ENCODE results near the gene RHOT2. TPM values are rescaled to one million over a fixed set of nuclear protein-coding genes. Genes with fewer than 3 reads are reported as not detected.

Gene RHOT2
- polyA plus RNA-seq, 1 experiment = 38.0 TPM

DNA sequence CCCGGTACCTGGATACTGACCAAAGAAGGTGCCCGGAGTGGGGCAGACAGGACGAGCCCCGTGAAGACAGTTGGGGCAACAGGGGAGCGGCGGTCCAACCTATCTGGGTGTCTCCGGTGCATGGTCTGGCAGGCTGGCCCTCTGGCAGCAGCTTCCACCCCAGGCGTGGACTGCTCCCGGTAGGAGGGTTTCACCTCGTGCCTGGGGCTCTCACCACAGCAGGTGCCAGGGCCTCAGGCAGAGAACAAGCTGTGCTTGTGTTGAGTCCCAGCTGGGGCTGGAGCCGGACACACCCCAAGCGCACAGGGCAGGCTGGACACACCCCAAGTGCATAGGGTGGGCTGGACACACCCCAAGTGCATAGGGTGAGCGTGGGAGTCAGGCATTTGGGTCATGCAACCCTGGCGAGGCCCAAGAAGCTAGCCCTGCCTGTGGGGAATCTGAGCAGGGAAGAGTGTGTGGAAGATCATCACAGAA is 39.2 kb downstream of the RHOT2 start:
- POLR2A ChIA-PET = interaction anchor here (0.6 to 1.1 kb wide), 2 partner anchors 17 to 46 kb away, joined by 3 read pairs; partner anchors contain the start of gene WDR24
- no peak overlapping the region for H3K4me3 ChIP-seq (ENCODE audit: low read depth, low read length)
- DNase-seq (ENCODE audit: low read depth, low spot score) = no peak
- H3K27ac ChIP-seq (ENCODE audit: low read depth, low read length) = no peak overlapping the region
- H3K9me3 ChIP-seq (ENCODE audit: control insufficient read depth, insufficient read depth, low read length) = no peaks in the 10 kb centered on the region; the same call in 1 of the 2 replicates
- CTCF ChIA-PET = interaction anchor here (1.6 kb wide), 1 partner anchor 9 kb away, joined by 3 read pairs; no protein-coding TSS in a partner anchor
- TF ChIP-seq, protein P1, sequence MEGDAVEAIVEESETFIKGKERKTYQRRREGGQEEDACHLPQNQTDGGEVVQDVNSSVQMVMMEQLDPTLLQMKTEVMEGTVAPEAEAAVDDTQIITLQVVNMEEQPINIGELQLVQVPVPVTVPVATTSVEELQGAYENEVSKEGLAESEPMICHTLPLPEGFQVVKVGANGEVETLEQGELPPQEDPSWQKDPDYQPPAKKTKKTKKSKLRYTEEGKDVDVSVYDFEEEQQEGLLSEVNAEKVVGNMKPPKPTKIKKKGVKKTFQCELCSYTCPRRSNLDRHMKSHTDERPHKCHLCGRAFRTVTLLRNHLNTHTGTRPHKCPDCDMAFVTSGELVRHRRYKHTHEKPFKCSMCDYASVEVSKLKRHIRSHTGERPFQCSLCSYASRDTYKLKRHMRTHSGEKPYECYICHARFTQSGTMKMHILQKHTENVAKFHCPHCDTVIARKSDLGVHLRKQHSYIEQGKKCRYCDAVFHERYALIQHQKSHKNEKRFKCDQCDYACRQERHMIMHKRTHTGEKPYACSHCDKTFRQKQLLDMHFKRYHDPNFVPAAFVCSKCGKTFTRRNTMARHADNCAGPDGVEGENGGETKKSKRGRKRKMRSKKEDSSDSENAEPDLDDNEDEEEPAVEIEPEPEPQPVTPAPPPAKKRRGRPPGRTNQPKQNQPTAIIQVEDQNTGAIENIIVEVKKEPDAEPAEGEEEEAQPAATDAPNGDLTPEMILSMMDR (IDR thresholded peaks at IDR 0.05; ENCODE audit: low read depth, low read length) = no peak
- H3K27me3 ChIP-seq (ENCODE audit: control insufficient read depth, insufficient read depth, low read length) = peaks cover 52% of the 10 kb centered on the region

DNA sequence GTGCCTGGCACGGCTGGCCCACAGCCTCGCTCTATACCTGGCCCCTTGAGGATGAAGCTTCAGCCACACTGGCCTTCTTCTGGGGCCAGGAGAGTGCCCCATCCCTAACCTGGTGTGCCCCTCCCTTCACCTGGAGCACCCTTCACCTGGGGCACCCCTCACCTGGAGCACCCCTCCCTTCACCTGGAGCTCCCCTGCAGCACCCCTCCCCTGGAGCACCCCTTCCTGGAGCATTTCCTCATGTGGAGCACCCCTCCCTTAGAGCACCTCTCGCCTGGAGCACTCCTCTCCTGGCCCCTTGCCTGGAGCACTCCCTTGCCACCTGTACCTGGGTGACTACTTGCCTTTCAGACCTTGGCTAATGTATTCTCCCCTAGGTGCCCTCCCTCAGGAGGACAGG is 40.1 kb downstream of the RHOT2 start:
- POLR2A ChIA-PET = no interaction called here
- DNase-seq (ENCODE audit: low read depth, low spot score) = no peak
- H3K9me3 ChIP-seq (ENCODE audit: control insufficient read depth, insufficient read depth, low read length) = no peaks in the 10 kb centered on the region; the same call in 1 of the 2 replicates
- TF ChIP-seq, protein P1 (IDR thresholded peaks at IDR 0.05; ENCODE audit: low read depth, low read length) = no peak
- CTCF ChIA-PET = no interaction called here
- H3K27me3 ChIP-seq (ENCODE audit: control insufficient read depth, insufficient read depth, low read length) = peaks cover 43% of the 10 kb centered on the region
- no peak overlapping the region for H3K27ac ChIP-seq (ENCODE audit: low read depth, low read length)
- no peak overlapping the region for H3K4me3 ChIP-seq (ENCODE audit: low read depth, low read length)

DNA sequence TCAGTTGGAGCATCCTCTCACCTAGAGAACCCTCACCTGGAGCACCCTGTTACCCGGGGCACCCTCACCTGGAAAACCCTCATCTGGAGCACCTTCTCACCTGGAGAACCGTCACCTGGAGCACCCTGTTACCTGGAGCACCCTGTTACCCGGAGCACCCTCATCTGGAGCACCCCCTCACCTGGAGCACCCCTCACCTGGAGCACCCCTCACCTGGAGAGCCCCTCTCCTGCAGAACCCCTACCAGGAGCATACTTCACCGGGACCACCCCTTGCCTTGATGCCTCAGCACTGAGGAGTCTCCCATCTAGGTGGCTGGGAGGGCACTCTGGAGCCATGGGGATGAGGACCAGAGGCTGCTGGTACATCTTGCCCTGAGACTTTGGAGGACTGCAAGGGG is 41.0 kb downstream of the RHOT2 start:
- ChIA-PET POLR2A (interaction anchor here (0.6 to 1.0 kb wide), 6 partner anchors 19 to 328 kb away, joined by 3 to 4 read pairs (median 4); partner anchors contain the start of genes CHTF18, RPUSD1 and WDR24), CTCF (interaction anchor here (0.6 to 4.2 kb wide), 4 partner anchors 9 to 106 kb away, joined by 3 to 29 read pairs (median 5); no protein-coding TSS in a partner anchor)
- no peak for DNase-seq (ENCODE audit: low read depth, low spot score)
- Histone ChIP-seq H3K9me3 (ENCODE audit: control insufficient read depth, insufficient read depth, low read length) (no peaks in the 10 kb centered on the region; the same call in 1 of the 2 replicates), H3K27ac (ENCODE audit: low read depth, low read length) (no peak overlapping the region), H3K4me3 (ENCODE audit: low read depth, low read length) (no peak overlapping the region), H3K27me3 (ENCODE audit: control insufficient read depth, insufficient read depth, low read length) (peaks cover 34% of the 10 kb centered on the region)
- TF ChIP-seq, protein P1 (IDR thresholded peaks at IDR 0.05; ENCODE audit: low read depth, low read length) = no peak

DNA sequence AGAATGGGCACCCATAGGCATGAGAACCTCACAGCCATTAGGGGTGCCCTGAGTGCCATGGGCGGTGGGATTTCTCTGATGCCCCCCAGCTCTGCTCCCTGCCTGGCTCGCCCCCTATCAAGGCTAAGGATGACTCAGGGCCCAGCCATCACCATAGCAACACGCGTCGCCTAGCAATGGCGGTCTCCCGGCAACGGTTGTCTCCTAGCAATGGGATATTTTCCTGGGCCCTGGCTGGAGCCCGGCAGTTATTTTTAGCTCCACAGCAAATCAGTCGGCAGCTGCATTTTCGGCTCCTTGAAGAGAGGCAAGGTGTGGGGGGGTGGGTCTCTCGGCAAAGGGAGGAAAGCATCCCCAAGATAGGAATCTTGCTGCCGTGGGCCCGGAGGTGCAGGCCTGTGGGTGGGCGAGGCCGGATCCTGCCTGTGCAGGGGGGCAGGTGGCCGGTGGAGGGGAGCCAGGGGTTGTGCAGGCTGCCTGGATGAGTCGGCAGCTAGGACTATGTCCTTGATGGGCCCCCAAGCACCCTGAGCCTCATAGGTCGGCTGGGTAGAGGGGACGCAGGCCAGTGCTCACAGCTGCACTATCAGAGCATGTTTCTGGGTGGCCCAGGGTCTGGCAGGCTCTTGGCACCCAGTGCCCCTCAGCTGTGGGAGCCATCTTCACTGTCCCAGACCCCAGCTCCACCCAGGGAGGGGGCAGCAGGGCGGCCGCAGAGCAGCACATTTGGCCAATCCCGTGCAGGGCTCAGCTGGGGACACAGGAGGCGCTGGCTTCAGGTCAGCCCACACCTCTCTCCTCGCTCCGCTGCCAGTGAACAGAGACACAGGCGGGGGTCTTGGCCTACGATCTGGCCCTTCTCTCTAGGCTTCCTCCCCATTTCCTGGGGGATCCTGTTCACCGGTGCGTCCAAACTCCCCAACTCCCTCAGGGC is 41.9 kb downstream of the RHOT2 start:
- TF ChIP-seq, protein P1 (IDR thresholded peaks at IDR 0.05; ENCODE audit: low read depth, low read length) = no peak
- CTCF ChIA-PET = interaction anchor here (0.6 to 4.2 kb wide), 6 partner anchors 8 to 397 kb away, joined by 3 to 29 read pairs (median 5); no protein-coding TSS in a partner anchor
- H3K27me3 ChIP-seq (ENCODE audit: control insufficient read depth, insufficient read depth, low read length) = peaks cover 25% of the 10 kb centered on the region
- peak overlapping the region; percentile 20; the same call in 1 of the 2 replicates for H3K4me3 ChIP-seq (ENCODE audit: low read depth, low read length)
- no peak overlapping the region for H3K27ac ChIP-seq (ENCODE audit: low read depth, low read length)
- POLR2A ChIA-PET = interaction anchor here (0.6 to 1.0 kb wide), 6 partner anchors 20 to 327 kb away, joined by 3 to 4 read pairs (median 4); partner anchors contain the start of genes CHTF18, RPUSD1 and WDR24
- H3K9me3 ChIP-seq (ENCODE audit: control insufficient read depth, insufficient read depth, low read length) = no peaks in the 10 kb centered on the region; the same call in 1 of the 2 replicates
- peak; percentile 62 for DNase-seq (ENCODE audit: low read depth, low spot score)

All from AG04450 (cell line).